Fibroblast of skin of right biceps (primary cell): Measurements from ENCODE around the gene PXT1.

ENCODE experiments used
- DNase-seq: peaks from one replicate; pipeline ENCODE4 v3.0.0-alpha.2; 2013

Gene PXT1

GRCh38 chr6:36387440-36388303, 55.0 kb downstream of the PXT1 start, which contains the start of gene ETV7:
ETV7 (minus strand) TSS chr6:36387669; CDS start chr6:36387541, 128 bp downstream.
- peak; percentile 20 for DNase-seq

GRCh38 chr6:36386495-36387439, 55.9 kb downstream of the PXT1 start:
- DNase-seq: peak; percentile 51

- no peak for DNase-seq
Measured at GRCh38 chr6:36384095-36384494, 58.6 kb downstream of the PXT1 start.

- no peak for DNase-seq
Measured at GRCh38 chr6:36383606-36384005, 59.0 kb downstream of the PXT1 start.

GRCh38 chr6:36382976-36383375, 59.7 kb downstream of the PXT1 start:
- DNase-seq: no peak

- no peak for DNase-seq
Measured at GRCh38 chr6:36381502-36382389, 60.9 kb downstream of the PXT1 start.

- DNase-seq: no peak
Measured at GRCh38 chr6:36380166-36380565, 62.5 kb downstream of the PXT1 start.

- DNase-seq: no peak
Measured at GRCh38 chr6:36378936-36379335, 63.7 kb downstream of the PXT1 start.

- DNase-seq: no peak
Measured at GRCh38 chr6:36378243-36378920, 64.3 kb downstream of the PXT1 start.

- no peak for DNase-seq
Measured at GRCh38 chr6:36377594-36377993, 65.1 kb downstream of the PXT1 start.

GRCh38 chr6:36376742-36377141, 65.9 kb downstream of the PXT1 start:
- no peak for DNase-seq

GRCh38 chr6:36376183-36376582, 66.5 kb downstream of the PXT1 start:
- DNase-seq: no peak

GRCh38 chr6:36375644-36376155, 67.0 kb downstream of the PXT1 start:
- no peak for DNase-seq

GRCh38 chr6:36374972-36375371, 67.7 kb downstream of the PXT1 start:
- no peak for DNase-seq

- no peak for DNase-seq
Measured at GRCh38 chr6:36374194-36374593, 68.5 kb downstream of the PXT1 start.

GRCh38 chr6:36373368-36374019, 69.2 kb downstream of the PXT1 start:
- DNase-seq: no peak

GRCh38 chr6:36372088-36372487, 70.6 kb downstream of the PXT1 start:
- DNase-seq: no peak

- DNase-seq: no peak
Measured at GRCh38 chr6:36371211-36371610, 71.4 kb downstream of the PXT1 start.

GRCh38 chr6:36370638-36371037, 72.0 kb downstream of the PXT1 start:
- DNase-seq: no peak

- DNase-seq: peak; percentile 91
Measured at GRCh38 chr6:36368921-36369865, 73.5 kb downstream of the PXT1 start.
